GM21447 (cell line): ENCODE results near the gene ECT2L.

Experiments used
- ATAC-seq: cut with Tn5 transposase; IDR thresholded peaks from one replicate; pipeline ENCODE4 v1.9.1; 2021; ENCODE audit not compliant: unreplicated experiment

The ECT2L gene

DNA sequence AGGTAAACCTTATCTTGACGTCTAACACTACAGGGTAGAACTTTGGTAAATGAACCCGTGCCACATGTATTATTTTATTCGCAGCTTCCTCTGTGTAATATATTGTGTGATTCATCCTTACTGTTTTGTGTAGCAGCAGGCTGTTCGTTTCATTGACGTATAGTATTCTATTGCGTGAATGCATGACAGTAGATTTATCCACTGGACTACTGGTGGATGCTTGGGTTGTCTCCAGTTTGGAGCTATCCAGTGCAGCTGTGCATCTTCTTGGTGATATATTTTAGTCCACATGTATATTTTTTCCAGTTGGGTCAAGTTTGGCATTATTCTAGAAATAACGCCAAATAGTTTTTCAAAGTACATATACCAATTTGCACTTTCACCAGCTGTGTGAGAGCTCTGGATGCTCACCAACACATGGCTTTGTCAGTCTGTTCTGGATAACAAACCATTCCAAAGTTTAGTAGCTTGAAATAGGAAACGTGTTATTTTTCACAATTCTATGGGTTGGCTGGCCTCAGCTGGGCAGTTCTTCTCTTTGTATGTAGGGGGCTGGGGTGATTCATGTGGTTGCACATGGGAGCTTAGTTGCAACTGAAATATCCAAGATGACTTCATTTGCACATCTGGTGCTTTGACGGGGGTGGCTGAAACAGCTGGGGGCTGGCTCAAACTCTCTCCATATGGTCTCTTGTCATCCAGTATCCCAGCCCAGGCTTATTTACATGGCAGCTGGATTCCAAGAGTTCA lies 9.3 kb downstream of the ECT2L start:
- ATAC-seq: no peak

DNA sequence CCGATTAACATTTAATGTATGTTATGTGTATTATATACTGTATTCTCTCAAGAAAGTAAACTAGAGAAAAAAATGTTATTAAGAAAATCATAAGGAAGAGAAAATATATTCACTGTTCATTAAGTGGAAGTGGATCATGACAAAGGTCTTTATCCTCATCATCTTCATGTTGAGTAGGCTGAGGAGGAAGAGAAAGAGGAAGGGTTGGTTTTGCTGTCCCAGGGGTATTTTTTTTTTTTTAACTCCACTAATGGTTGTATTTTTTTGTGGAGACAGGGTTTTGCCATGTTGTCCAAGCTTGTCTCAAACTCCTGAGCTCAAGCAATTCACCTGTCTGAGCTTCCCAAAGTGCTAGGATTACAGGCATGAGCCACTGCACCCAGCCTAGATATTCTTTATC lies 11.0 kb downstream of the ECT2L start:
- no peak for ATAC-seq

DNA sequence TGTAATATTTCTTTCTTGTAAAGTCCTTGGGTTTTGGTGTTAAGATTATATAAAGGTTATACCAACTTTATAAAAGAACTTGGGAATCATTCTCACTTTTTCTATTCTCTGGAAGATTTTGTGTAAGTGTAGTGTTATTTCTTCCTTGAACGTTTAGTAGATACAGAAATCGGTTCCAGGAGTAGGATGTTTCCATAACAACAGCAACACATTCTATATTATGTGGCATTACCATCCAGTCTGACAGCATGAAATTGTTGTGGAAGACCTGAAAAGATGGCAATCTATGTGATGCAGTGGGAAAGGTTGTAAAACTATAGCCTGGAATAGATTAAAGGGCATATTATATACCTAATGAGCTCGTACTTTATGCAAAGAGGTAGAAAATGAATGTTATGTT lies 13.8 kb downstream of the ECT2L start:
- ATAC-seq: no peak

DNA sequence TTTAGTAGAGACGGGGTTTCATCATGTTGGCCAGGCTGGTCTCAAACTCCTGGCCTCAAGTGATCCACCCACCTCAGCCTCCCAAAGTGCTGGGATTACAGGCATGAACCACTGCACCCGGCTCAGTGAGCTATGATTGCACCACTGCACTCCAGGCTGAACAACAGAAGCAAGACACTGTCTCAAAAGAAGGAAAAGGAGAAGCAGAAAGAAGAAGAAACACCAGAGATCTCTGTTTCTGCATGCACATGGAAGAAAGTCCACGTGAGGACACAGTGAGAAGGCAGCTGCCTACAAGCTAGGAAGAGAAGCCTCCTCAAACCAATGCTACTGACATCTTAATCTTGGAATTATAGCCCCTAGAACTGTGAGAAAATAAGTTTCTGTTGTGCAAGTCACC lies 16.0 kb downstream of the ECT2L start:
- no peak for ATAC-seq

DNA sequence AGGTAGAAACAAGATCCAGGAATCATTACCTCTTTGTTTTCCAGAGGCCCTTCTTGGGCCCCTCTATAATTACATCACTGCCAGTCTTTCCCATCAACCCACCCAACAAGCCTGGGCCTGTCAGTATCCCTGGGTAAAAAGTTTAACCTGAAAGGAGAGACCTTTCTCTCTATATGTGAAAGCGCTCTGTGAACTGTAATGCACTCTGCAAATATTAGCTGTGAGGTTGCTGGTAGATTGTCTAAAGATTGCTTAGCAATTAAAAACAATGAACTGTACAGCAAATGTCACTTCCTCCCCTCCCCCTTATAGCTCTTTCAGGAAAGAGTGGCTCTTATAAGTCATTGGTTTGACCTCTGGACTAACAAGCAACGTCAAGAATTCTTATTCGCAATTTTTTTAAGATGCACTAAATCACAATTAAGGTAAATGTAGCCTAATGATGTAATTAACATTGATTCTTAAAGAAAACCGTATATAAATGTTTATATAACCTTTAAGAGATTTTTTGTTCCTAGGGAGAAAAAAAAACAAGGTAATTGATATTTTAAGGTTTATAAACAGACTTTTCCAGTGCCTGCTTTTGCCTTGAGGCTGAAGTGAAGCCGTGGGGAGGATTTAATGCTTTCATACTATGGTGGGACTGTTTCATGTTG lies 18.4 kb downstream of the ECT2L start:
- ATAC-seq: no peak

DNA sequence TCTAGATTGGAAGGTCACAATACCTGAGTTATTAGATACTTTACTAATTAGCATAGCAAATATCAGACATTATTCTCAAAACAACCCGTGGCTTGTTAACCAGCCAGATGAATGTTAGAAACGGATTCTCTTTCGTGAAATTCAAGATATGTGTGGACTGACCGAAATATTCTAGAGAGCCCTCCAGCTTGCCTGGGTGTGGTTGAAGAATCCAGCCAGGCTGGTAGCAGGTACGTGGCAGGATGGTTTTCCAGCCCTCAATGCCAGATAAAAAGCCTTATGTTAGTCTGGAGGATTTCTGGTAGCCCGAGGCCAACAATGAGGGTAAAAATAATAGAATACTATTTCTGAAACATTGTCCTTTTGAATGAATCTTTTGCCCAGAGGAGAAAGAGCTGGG lies 19.3 kb downstream of the ECT2L start:
- ATAC-seq: no peak

DNA sequence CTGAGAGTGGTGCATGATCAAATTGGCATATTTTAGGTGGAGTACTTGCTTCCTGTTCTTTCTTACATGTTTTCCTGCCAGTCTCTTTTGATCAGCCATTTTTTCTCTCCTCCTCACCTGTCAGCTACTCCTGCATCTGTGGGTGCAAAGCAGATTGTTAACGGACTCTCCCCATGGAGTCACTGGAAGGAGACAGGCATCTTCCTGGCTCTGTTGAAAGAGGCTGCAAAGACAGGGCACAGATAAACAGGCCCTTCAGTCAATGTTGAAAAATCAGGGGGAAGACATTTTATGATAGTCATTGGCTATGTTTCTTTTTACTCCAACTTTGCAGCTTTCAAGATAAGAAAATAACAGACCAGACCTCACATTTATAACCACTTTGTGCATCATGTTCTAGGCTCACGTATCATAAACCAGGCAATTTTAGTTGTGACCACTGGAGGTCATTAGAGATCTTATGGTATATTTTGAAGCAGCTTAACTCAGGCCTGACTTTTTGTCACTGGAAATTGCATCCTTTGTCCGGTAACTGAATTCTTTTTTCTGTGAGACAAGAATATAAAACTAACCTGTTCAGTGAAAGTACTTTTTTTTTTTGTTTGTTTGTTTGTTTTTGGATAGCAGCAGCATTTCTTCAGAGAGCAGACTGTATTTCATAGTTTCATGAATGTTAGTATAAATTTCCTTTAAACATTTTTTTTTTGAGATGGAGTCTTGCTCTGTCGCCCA lies 20.1 kb downstream of the ECT2L start:
- ATAC-seq: peak; percentile 51

DNA sequence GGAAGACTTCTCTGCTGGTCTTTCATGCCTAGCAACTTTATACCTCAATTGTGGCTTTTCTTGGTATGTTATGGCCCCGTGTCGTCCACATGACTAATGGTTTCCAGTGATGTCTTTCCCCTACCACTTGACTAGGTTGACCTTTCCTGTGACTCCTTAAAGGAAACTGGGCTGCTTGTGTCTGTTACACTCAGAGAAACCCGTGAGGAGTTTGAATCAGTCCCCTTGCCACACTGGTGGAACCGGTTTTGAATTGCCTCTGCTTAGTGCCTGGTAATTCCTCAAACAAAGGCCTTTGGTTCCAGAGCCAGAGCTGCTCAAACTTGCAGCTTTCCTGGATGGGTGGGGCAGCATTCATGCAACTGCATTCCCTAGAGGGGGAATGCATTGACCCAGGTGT lies 21.9 kb downstream of the ECT2L start:
- no peak for ATAC-seq

DNA sequence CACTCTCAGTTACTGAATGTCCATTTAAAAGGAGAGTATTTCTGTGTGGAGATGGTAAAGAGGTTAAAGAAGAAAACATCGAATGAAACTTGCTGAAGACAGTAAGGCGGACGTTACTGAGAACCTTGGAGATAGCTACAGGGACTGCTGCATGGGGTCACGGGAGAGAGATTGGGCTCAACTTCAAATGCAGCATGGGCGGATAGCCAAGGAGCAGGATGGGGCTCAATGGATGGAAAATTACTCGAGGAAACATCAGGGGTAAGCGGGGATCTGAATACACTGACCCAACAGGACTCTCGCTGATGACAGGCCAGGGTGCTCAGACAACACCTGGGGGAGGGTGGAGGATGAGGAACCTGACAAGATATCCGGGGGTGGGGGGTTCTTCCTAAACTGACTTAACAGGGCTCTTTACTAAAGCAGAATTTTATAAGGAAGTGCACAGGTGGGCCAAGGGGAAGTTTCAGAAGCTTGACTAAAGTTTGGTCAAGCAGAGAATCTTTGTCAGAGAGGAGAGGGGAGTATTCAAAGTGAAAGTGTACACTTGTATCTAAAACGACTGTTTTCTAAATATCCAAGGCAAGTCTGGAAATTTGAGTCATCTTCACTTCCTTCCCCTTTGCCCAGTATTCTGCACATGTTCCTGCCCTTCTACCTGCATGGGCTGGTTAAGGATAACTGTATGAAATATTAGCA lies 22.8 kb downstream of the ECT2L start:
- ATAC-seq: peak; percentile 75

DNA sequence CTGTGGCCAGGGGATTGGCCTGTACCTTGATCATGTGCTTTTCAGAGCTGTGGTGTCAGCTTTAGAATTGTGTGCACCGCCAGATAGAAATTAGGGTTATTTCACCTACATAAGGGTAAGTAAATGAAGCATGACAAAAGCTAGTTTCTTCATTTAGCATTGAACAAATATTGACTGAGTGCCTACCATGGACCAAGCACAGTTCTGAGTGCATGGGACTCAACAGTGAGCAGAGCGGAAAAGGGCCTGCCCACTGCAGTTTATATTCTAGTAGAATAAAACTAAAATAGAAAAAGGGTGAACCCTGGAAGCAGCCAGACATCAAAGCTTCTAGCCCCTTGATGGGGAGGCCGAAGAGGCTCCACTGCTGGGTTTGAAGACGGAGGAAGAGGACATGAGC lies 25.6 kb downstream of the ECT2L start:
- no peak for ATAC-seq

DNA sequence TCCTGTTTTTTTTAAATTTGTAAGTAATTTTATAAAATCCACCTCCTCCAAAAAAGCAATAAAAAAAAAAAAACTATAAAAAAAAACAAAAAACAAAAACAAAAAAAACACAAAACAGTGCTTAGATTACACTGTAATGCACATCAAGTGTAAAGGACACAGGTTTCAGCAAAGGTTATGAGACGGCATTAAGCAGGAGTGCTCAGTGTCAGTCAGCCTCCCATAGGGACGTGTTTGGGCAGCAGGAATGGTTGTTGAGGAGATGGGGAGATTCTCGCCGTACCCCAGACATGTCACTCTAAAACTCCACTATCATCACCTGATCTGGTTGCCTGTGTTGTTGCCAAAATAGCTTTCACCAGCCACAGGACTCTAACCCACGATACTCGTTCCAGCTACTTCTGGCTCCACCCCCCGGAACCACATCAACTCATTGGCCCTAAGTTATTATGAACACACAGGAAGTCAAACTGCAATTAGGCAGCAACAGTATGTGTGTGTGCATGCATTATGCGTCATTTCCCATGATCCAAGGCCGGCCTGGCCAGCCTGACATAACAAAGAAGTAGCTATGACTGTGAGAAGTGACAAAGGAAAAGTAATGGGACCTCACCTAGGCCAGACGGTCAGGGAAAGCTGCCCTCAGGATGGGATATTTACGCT lies 28.7 kb downstream of the ECT2L start:
- no peak for ATAC-seq

DNA sequence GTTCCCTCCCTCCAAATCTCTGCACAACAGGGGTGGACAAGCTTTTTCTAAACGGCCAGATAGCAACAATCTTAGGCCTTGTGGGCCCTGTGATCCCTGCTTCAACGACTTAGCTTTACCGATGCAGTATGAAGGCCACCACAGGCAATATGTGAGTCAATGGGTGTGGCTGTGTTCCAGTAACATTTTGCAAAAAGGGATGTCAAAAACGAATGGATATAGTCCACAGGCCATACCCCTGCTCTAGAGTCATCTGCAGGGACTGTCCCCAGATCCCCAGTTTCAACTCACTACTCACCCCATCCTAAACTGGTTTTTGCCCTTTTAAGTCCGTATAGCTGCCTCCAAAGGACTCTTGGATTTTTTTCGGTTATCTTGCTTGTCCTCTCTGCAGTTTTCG lies 34.4 kb downstream of the ECT2L start:
- no peak for ATAC-seq

DNA sequence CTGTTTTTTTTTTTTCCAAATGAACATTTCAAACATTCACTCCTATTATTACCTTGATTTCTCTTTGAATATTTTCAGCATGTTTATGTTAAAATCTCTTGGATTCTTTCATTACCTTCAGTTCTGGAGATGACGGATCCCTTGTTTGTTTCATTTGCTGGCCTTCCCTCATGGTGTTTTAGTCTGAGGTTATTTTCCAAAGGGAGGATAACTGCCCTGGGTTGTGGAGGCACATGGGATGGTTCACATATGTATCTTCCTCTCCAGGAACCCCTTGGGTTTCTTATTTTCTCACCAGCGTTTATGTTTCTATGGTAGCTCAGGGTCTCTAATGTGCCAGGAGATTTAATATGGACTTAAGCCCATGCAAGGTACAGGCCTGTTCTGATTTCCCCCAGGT lies 36.3 kb downstream of the ECT2L start:
- ATAC-seq: no peak

DNA sequence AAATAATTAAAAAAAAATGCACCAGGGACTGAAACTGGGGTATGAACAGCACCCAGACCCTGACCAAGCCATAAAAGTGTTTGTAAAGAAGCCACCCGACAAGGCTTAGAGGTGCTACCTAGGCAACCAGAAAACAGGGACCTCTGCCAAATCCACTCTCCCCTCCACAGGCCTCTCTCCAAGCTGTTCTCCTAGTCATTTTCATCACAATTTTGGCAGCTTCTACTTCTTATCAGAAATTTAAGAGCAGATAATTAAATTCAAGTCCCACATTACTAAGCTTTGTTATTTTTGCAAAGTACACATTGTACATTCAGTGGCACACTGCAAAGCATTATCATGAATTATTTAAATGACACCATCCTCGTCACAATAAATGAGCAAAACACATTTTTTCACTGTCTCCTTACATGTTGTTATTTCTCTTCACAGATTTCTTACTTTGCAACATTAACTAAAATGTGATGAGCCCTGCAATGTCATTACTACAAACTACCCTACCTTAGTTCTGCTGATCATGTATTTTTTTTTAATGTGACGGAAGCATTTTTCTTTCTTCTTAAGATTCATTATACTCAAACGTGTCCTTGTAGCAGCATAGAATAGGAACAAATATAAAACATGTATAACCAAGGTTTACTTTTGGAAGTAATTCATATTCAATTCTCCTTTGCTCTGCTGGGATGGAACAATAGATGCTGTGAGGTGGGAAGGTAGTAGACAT lies 38.1 kb downstream of the ECT2L start:
- no peak for ATAC-seq

DNA sequence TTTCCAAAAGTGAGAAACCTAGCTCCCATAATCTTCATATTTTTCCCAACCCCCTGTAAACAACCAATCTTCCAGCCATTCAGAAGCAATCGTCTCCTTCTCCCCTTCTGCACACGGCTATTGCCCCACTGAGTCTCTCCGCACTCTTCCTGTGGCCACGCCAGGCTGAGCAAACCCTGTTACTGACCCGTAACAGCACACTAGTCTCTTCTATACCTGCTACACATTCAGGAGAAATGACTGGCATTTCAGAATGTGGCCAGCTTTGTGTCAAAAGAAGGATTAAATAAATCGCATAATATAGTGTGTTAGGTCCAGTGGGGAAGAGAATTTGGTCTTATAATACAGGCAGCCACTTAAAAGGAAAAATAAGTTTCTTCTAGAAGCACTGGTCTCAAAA lies 41.4 kb downstream of the ECT2L start:
- ATAC-seq: no peak

DNA sequence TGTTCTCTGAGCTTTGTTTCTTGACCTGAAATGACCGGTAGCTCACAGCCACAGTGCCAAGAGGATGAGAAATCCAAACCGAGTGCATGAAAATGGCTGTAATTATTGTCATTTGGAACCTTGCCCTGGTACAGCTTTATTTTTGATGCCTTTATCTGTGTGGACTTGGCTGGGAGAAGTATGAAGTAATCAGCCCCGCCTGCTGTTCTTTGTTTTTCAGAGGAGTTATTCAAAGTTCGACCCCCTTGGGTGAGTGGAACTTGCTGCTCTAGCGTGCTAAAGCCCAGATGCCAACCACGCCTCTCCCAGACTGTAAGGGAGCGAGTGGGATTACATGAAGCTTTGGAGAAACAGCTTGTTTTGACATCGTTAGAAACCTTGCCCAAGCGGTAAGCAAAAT lies 48.3 kb downstream of the ECT2L start:
- ATAC-seq: no peak

DNA sequence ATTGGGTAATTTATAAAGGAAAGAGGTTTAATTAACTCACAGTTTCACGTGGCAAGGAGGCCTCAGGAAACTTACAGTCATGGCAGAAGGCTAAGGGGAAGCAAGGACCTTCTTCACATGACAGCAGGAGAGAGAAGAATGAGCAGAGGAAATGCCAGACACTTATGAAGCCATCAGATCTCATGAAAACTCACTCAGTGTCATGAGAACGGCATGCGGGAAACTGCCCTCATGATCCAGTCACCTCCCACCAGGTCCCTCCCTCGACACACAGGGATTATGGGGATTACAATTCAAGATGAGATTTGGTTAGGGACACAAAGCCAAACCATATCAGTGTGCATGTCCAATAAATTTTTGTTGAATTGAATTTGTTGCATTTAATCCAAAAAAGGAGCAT lies 52.0 kb downstream of the ECT2L start:
- no peak for ATAC-seq

DNA sequence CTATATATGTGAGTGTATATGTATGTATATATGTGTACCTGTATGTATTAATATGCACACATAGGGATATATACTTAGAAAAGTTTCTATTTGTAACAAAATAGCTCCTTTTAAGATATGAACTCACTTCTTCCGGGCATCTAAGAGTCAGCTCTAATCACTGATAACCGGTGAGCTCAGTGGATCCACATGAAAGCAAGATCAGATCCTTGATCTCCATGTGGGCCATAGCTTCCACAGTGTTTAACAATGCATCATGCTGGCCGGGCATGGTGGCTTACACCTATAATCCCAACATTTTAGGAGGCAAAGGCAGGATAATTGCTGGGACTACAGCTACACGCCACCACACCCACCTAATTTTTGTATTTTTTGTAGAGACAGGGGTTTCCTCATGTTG lies 52.6 kb downstream of the ECT2L start:
- no peak for ATAC-seq

DNA sequence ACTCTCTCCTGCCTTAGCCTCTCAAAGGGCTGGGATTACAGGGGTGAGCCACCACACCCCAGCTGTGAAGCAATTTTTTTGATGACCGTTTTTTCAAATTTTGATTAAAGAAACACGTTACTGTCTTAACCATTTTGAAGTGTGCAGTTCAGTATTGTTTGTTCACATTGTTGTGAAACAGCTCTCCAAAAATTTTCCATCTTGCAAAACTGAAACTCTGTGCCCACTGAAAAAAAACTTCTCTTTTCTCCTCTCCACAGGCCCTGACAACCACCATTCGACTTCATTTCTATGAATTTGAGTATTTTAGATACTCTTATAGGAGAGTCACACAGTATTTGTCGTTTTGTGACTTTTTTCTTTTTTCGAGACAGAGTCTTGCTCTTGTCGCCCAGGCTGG lies 53.9 kb downstream of the ECT2L start:
- no peak for ATAC-seq

DNA sequence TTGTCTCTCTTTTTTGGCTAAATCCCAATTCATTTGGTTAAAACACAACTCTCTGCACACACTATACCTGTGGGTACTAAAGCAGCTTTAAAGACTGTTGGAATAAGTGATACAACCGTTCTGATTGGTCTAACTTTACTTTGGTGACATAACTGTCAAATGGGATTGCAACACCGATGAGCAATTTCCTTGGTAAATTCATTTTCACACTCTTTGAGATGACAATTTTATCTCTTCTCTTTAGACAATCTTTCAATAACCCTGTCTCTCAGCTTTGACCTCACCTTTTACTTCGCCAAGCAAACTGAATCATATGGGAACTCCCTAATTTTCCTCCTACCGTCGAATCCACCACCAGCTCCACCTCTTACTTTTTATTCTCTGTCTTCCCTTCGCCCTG lies 60.8 kb downstream of the ECT2L start:
- ATAC-seq: no peak
